HK-2 (cell line): ENCODE measurements around the gene PTPRQ.
"Not testable (repeated sequence)": the region's sequence is repeated elsewhere in the genome, so short reads cannot be mapped to it uniquely, and the experiment has no call there.

Experiments used
- DNase-seq: peaks from one replicate; pipeline ENCODE4 v3.0.0-alpha.2; 2018; ENCODE audit not compliant: unreplicated experiment

PTPRQ gene

GRCh38 chr12:80643961-80644360, 199.9 kb downstream of the PTPRQ start:
- DNase-seq = no peak

- DNase-seq = no peak
Observed at GRCh38 chr12:80648881-80649280, 204.8 kb downstream of the PTPRQ start.

- no peak for DNase-seq
Observed at GRCh38 chr12:80655751-80656150, 211.7 kb downstream of the PTPRQ start.

DNA sequence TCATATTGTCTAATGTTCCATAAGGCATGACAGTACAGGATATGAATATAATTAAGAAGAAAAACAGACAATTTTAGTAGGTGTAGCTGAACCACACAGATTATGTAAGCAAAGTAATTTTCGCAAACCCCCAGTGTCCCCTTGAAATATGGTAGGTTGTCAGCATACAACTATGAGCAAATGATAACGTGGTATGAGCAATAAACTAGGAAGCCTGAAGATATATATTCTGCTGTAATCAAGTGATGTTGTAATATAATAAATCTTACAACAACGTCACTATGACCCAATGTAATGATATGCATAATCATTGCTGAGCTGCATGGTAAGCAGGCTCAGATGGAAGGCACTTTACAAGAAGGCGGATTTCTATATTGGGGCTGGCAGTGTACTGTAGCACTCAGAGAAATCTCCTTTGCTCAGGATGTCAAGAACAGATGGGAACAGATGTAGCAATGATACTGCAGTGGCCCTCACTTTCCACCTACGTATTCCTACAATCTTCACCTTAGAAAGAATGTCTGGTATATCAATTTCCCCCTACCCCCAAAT, 215.6 kb downstream of the PTPRQ start:
- DNase-seq = no peak

DNA sequence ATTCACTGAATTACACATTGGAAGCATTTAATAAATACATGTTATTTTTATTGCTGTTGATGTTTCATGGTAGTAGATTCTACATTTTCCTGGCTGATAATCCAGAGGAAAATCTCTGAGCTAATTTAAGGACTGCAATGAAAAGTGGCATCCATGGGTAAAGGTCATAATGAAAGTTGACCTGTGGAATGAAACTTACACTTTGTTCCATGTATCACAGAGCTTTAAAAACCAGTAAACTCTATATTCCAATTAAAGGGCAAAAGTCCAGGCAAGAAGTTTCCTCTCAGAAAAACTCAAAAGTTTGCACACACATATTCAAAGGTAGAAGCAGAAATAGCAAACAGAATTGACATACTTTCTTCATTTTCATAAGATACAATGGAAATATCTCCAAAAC, 218.6 kb downstream of the PTPRQ start:
- no peak for DNase-seq

- DNase-seq = no peak
Observed at GRCh38 chr12:80670214-80670613, 226.2 kb downstream of the PTPRQ start.

DNA sequence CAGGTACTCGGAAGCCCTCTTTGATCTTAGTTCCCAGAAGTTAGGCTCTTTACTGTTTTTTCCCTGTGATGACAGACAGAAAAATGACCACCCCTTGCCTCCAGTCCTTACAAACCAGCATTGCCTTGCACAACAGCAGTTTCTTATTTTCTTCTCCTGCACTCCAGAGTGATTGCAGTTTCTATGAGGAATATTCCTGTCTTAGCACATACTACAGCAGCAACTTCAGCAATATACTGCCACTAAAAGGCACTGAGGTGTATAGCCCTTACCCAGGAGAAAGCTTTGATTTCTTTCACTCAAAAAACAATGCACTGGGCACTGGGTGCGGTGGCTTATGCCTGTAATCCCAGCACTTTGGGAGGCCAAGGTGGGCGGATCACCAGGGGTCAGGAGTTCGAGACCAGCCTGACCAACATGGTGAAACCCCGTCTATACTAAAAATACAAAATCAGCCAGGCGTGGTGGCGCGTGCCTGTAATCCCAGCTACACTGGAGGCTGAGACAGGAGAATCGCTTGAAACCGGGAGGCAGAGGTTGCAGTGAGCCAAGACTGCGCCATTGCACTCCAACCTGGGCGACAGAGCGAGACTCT, 232.1 kb downstream of the PTPRQ start:
- DNase-seq = not testable (repeated sequence)

GRCh38 chr12:80676856-80677255, 232.8 kb downstream of the PTPRQ start:
- no peak for DNase-seq

DNA sequence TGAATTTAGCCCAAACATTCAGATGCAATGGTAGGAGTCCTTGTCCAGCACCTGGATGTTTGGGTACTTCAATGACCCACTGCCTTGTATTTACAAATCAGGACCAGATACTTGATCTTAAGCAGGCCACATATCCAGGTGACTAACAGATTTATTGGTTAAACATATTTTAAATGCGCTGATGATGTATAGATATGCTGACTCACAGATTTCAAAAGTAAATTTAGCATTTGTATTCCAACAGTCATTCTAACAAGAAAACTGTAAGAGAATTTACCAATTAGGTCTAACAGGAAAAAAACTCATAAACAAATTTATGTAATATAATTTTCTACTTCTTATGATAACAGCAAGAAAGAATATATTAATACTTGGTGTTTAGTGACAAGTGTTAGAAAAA, 234.0 kb downstream of the PTPRQ start:
- no peak for DNase-seq

DNA sequence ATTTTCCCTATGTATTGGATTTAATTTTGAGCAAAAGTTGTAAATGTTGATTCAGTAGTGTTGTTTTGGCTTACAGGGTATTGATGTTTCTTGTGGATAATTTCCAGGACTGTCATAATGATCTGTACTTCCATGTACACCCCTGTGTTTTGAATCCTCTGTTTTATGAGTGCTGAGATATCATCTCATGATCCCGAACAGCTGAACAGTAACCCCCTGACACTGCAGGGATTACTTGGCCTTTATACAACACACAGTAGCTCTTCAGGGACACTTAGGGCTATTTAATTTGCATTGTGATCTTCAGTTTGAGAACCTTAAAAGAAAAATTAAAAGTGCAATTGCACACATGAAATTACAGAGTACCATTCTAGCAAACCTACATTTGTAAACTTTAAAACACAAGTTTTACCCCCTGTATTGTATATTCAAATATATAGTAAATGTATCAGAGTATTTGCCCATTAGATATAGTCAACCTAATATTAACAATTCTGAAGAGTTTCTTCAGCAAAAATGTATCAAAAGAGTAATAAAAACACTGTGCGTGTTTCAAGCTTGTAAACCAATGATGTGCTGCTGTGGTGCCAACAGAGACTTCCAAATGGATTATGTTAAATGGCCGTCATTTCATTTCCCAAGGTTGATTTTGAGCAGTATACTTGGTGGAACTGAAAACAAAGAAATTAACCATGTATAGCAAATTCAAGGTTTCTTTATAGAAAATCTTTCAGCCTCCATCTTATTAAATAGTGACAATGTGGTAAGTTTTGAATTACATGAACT, 235.5 kb downstream of the PTPRQ start:
- no peak for DNase-seq

DNA sequence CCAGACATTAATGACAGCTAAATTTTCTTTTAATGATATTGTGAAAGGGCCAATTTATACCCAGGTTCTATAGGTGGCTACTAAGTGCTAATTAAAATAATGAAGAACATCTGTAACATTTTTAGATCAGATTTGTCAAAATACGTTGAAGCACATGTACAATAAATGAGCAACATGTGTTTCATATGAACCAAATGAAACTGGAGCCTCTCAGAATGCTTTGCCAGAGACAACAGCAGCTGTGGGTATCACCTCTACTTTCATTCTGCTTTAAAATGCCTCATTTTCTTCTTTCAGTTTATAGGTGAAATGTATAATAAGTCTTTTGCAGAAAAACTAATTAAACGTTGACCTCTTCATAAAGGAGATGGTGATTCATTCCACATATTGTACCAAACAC, 237.3 kb downstream of the PTPRQ start:
- DNase-seq = no peak

DNA sequence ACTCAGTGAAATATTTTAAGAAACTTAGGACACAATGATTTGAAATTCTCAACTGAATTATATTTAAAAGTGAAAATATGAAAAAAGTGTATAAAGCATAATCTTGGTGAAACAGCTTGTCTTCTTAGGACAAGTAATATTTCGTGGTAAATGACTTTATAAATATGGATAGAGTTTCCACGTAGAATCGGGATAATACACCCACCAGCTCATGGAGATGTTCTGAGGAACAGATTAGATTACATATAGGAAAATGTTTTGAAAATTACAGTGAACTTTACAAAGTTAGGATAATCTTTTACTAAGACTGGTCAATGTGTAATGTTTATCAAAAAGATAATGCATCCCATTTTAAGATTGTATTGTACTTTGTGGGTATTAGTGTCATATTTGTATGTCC, 237.8 kb downstream of the PTPRQ start:
- no peak for DNase-seq

DNA sequence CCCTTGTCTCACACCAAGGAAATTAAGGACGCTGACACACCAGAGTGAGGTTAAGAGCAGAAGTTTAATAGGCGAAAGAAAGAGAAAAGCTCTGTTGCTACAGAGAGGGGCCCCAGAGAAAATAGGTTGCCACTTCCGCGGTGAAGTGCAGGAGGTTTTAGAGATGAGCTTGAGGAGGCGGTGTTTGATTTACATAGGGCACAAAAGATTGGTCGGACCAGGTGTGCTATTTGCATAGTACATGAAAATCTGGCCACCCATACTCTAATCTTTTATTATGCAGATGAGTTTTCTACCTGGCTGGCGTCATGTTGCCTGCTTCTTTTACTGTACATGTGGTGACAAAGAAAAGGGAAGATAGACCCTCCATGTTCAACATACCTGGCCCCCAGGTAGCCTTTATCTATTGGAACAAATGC, 240.1 kb downstream of the PTPRQ start:
- no peak for DNase-seq

DNA sequence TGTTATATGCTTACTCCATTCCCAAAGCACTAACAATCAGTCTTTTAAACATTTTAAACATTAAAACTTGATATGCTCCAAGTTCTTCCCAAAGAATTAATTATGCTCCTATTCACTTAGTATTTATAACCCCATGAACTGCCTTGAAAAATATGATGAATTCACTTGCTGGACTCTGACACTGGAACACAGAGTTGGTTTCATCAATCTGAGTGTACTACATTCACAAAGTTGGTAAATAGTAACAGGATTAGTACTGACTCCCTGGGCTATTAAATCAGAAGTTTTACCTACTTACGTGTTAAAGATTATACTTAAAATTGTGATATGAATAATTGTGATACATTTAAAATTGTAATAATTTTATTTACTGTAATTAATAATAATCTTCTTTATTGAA, 246.1 kb downstream of the PTPRQ start:
- DNase-seq = no peak

- no peak for DNase-seq
Observed at GRCh38 chr12:80690513-80690912, 246.5 kb downstream of the PTPRQ start.

GRCh38 chr12:80692114-80692513, 248.1 kb downstream of the PTPRQ start:
- no peak for DNase-seq

- DNase-seq = no peak
Observed at GRCh38 chr12:80697270-80697887, 253.3 kb downstream of the PTPRQ start.

- DNase-seq = no peak
Observed at GRCh38 chr12:80698256-80698655, 254.2 kb downstream of the PTPRQ start.

- DNase-seq = no peak
Observed at GRCh38 chr12:80698847-80699542, 255.0 kb downstream of the PTPRQ start.

- no peak for DNase-seq
Observed at GRCh38 chr12:80700327-80700726, 256.3 kb downstream of the PTPRQ start.

DNA sequence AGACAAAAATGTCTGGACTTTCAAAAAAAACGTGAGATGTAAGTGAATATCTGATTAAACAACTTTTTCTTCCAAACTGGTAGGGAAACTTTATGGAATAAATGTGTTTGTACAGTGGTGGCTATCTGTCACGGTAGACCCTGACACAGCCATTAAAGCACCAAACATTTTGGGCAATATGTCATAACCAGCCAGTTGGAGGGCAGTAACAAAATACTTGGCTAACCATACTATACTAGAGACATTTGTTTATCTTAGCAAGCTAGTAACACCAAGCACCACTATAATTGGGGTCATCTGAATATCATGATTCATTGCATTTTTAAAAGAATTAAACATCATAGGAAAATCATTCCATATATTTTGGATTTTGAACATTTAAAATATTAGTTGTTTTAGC, 257.4 kb downstream of the PTPRQ start:
- no peak for DNase-seq
